HFF-Myc (cell line): ENCODE measurements around the gene CCDC191.
A peak's percentile ranks its signal among the peaks of the same experiment; 100 is the strongest.

ENCODE experiments used
- DNase-seq: peaks from one replicate; pipeline ENCODE4 v3.0.0-alpha.2; 2011; ENCODE audit warnings: low read depth; ENCODE audit errors: extremely low read depth
- H3K4me3 ChIP-seq: replicated peaks from 2 replicates; pipeline ENCODE4 v1.5.1; 2011; ENCODE audit warnings: low read depth, mild to moderate bottlenecking, control low read depth, low read length
- CTCF ChIP-seq: IDR thresholded peaks from 2 replicates; pipeline ENCODE4 v1.5.1; 2012; ENCODE audit warnings: mild to moderate bottlenecking, low read depth, low read length, control low read depth; ENCODE audit errors: missing control alignments

The CCDC191 gene

GRCh38 chr3:114060906-114061655 is 4.8 kb upstream of the CCDC191 start:
- H3K4me3 ChIP-seq = no peak overlapping the region
- TF ChIP-seq CTCF = no peak
- DNase-seq = no peak

- DNase-seq = no peak
- TF ChIP-seq CTCF = no peak
- H3K4me3 ChIP-seq = peak overlapping the region; percentile 81
Measured at GRCh38 chr3:114058646-114059045, 2.3 kb upstream of the CCDC191 start.

DNA sequence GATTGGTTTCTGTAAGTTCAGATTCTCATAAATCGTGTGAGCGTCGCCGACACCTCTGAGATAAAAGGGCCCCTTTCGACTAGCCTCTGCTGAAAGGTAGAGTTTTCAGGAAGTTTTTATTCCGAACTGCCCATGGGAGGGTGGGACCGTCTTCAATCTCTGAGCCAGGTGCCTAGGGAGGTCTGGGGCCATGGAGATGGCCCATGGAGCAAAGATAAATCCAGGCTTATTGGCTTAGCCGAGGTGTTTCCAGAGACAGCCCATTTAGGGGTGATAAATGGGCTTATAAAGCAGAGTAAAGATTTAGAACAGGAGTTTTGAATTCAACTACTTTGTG is 653 bp upstream of the CCDC191 start:
- H3K4me3 ChIP-seq = peak overlapping the region; percentile 81
- TF ChIP-seq CTCF = no peak
- DNase-seq = no peak

GRCh38 chr3:114052216-114052615 is 4.1 kb downstream of the CCDC191 start:
- H3K4me3 ChIP-seq = no peak overlapping the region
- no peak for TF ChIP-seq CTCF
- no peak for DNase-seq

DNA sequence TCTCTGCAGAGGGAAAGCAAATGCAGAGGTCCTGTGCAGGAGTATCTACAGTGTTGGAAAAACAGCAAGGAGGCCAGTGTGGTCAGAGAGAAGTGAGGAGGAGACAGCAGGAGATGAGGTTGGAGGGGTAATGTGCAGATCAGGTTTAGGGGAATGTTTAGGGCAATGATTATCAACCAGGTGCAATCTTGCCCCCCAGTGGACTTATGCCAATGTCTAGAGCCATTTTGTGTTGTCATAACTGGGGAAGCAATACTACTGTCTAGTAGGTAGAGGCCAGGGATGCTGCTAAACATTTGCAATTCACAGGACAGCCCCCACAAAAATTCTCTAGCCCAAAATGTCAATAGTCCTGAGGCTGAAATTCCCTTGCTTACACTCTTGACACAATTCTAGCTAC is 13.1 kb downstream of the CCDC191 start:
- TF ChIP-seq CTCF = no peak
- no peak for DNase-seq
- no peak overlapping the region for H3K4me3 ChIP-seq

DNA sequence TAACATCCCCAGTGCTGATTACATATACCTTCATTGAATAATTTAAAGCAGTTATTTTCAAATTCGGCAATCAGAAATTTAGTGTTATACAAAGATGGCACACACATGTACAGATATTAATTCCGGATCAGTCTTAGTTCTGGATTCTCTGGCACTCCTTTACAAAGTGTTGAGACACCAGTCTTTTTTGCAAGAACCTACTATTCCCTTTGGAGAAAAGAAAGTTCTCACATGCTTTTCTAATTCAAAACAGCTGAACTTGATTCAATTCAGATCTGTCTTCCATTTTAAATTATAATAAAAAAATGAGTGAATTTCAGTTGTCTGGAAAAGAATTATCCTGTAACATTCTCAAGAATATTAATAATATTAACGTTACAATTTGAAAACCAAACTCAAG is 20.4 kb downstream of the CCDC191 start:
- no peak for DNase-seq
- no peak for TF ChIP-seq CTCF
- H3K4me3 ChIP-seq = no peak overlapping the region

DNA sequence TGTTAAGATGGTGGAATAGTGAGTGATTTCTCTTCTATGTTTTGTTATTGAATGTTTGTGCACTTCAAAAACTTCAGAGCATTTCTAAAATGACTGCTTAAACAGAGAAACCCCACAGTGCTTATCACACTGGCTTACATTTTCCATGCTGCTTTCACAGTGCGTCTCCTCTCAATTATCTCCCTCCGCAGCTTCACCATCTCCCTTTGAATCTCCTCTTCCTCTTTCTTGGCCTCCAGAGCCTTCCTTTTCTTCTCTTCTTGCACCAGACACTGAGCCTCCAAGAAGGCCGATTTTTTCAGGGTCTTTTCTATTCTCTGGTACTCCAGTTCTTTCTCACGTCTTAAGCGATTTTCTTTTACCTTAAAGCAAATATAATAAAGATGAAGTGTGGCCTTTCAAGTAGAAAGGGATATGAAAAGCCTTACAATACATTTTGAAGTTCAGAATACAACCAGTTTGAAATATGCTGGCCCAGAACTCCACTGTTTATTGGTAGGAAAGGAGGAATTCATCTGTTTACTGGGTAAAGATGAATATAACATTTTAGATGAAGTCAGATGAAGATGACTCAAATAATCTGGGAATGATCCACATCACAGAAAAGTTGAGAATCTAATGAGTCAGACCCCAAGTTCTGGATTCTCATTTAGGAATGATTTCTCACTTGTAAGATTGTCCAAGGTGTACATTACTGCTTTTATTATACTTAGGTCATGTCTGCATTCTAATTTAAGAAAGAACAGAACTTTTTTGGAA is 21.4 kb downstream of the CCDC191 start:
- no peak for DNase-seq
- no peak for TF ChIP-seq CTCF
- H3K4me3 ChIP-seq = no peak overlapping the region
